ENCODE data around the gene DTNBP1.
A peak's percentile ranks its signal among the peaks of the same experiment; 100 is the strongest.

DTNBP1 gene

GRCh38 chr6:15662326-15663129 lies at the start of gene DTNBP1:
TSS of gene DTNBP1 (minus strand) at chr6:15663028. CDS start at chr6:15662869, 159 bp downstream.
- H3K4me3 ChIP-seq (ENCODE audit: low read length) = peak within 1 kb of the TSS; percentile 66
- TF ChIP-seq CTCF (conservative IDR thresholded peaks at IDR 0.05; ENCODE audit: low read depth, low read length) = no peak
- peak; percentile 12 for DNase-seq (ENCODE audit: low read depth)

DNA sequence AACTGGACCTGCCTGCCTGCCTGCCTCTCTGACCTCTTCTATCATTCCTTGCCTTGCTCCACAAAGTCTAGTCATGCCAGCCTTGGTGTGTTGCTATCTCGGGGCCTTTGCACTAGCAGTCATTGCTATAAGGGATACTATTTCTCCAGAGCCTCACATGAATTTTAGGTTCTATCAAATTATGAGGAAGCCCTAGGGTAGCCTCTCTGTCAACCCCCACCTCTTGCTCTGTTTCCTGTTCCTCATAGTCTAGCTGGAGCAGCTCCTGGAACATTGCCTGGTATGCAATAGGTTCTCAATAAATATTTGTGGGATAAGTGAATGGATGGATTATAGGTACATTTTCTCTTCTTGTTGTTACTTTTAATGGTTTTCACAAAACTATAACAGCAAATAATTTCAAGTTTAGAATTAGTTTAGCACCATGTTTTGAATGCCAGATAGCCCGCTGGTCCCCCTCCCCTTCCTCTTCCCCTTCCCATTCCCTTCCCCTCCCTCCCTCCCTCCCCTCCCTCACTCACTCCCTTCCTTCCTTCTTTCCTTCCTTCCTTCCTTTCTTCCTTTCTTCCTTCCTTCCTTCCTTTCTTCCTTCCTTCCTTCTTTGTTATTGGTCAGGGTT lies 46.9 kb upstream of the DTNBP1 start:
- no peak overlapping the region for H3K4me3 ChIP-seq (ENCODE audit: low read length)
- no peak for DNase-seq (ENCODE audit: low read depth)
- TF ChIP-seq CTCF (conservative IDR thresholded peaks at IDR 0.05; ENCODE audit: low read depth, low read length) = no peak

GRCh38 chr6:15708231-15708630 lies 45.4 kb upstream of the DTNBP1 start:
- no peak overlapping the region for H3K4me3 ChIP-seq (ENCODE audit: low read length)
- DNase-seq (ENCODE audit: low read depth) = no peak

DNA sequence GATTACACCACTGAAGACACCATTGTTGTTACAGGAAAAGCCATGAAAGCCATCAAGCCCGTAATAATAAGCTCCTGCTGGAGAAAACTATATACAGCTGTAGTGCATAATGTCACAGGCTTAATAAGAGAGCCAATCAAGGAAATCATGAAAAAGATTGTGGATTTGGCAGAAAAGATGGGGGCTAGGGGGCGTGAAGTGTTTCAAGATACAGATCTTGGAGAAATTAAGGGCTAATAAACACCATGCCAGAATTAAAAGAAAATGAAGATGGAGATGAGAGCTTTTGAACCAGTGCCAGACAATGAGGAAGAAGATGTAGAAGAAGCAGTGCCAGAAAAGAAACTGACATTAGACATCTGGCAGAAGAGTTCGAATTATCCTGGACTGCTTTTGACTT lies 43.2 kb upstream of the DTNBP1 start:
- no peak for TF ChIP-seq CTCF (conservative IDR thresholded peaks at IDR 0.05; ENCODE audit: low read depth, low read length)
- H3K4me3 ChIP-seq (ENCODE audit: low read length) = no peak overlapping the region
- DNase-seq (ENCODE audit: low read depth) = no peak

More at GRCh38 chr6:15708231-15708630, 45.4 kb upstream of the DTNBP1 start:
- no peak for TF ChIP-seq CTCF (conservative IDR thresholded peaks at IDR 0.05; ENCODE audit: low read depth, low read length)

- no peak for DNase-seq (ENCODE audit: low read depth)
- H3K4me3 ChIP-seq (ENCODE audit: low read length) = no peak overlapping the region
- TF ChIP-seq CTCF (conservative IDR thresholded peaks at IDR 0.05; ENCODE audit: low read depth, low read length) = no peak
Measured at GRCh38 chr6:15698471-15698870, 35.6 kb upstream of the DTNBP1 start.

DNA sequence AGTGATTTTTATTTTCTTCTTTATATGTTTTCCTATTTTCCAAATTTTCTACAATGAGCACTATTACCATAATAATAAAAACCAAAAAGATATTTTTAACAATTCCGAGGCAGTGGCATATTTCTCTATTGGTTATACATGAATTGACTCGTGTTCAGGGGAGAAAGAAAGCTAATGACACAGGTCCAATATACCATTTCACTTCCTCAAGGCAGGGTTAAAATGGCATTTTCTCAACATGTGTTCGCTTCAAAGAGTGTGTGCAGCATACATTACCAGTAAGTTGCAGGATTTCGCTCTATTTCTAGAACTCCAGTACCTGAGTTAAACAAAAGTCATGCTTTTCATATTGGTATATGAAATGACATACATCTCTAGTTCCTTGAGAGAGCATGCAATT lies 35.1 kb upstream of the DTNBP1 start:
- no peak overlapping the region for H3K4me3 ChIP-seq (ENCODE audit: low read length)
- TF ChIP-seq CTCF (conservative IDR thresholded peaks at IDR 0.05; ENCODE audit: low read depth, low read length) = no peak
- no peak for DNase-seq (ENCODE audit: low read depth)

Data from retinal pigment epithelial cell (primary cell).